Mesenchymal stem cell (in vitro differentiated cells and primary cell): ENCODE results near the gene EPO.

ENCODE experiments used
- DNase-seq: peaks from one replicate; pipeline ENCODE4 v3.0.0-alpha.2; 2013
- H2AFZ ChIP-seq: one replicate; pipeline ENCODE4 v1.6.1; 2013; ENCODE audit warnings: low read depth, mild to moderate bottlenecking, control low read depth, inconsistent platforms, low read length, moderate library complexity
- H2AK5ac ChIP-seq: 2 replicates; pipeline ENCODE4 v1.6.1; 2013; ENCODE audit warnings: low read length, moderate library complexity, mild to moderate bottlenecking, inconsistent platforms; ENCODE audit not compliant: severe bottlenecking
- H2BK120ac ChIP-seq: one replicate; pipeline ENCODE4 v1.6.1; 2013; ENCODE audit warnings: low read depth, mild to moderate bottlenecking, inconsistent platforms, low read length, moderate library complexity
- H2BK12ac ChIP-seq, 2 experiments: one replicate each; pipeline ENCODE4 v1.6.1; 2013; ENCODE audit warnings: inconsistent platforms in 2 of 2, low read length in 2 of 2, mild to moderate bottlenecking in 2 of 2, moderate library complexity in 2 of 2, control low read depth in 1 of 2
- H2BK15ac ChIP-seq: one replicate; pipeline ENCODE4 v1.6.1; 2013; ENCODE audit warnings: mild to moderate bottlenecking, low read depth, inconsistent platforms; ENCODE audit not compliant: poor library complexity, severe bottlenecking
- H2BK5ac ChIP-seq: 2 replicates; pipeline ENCODE4 v1.6.1; 2013; ENCODE audit warnings: low read depth, mild to moderate bottlenecking, low read length, control low read depth, inconsistent platforms; ENCODE audit not compliant: poor library complexity, severe bottlenecking
- H3K14ac ChIP-seq, 2 experiments: one replicate each; pipeline ENCODE4 v1.6.1; 2013; ENCODE audit warnings: inconsistent platforms in 2 of 2, low read length in 2 of 2, control low read depth in 1 of 2, mild to moderate bottlenecking in 1 of 2, moderate library complexity in 1 of 2
- H3K18ac ChIP-seq, 2 experiments: one replicate each; pipeline ENCODE4 v1.6.1; 2013; ENCODE audit warnings: inconsistent platforms in 2 of 2, low read length in 2 of 2, control low read depth in 1 of 2, low read depth in 1 of 2, mild to moderate bottlenecking in 1 of 2
- H3K23ac ChIP-seq, 2 experiments: one replicate each; pipeline ENCODE4 v1.6.1; 2013; ENCODE audit warnings: inconsistent platforms in 2 of 2, low read length in 2 of 2, mild to moderate bottlenecking in 2 of 2, moderate library complexity in 2 of 2, control low read depth in 1 of 2
- H3K27ac ChIP-seq: 2 replicates; pipeline ENCODE4 v1.5.1; 2013; ENCODE audit warnings: mild to moderate bottlenecking, moderate library complexity, low read length, control low read depth, inconsistent platforms; ENCODE audit not compliant: poor library complexity, severe bottlenecking
- H3K27me3 ChIP-seq, 2 experiments: 2 replicates each; pipeline versions ENCODE4 v1.6.1 to v1.7.0; 2013; ENCODE audit warnings: low read length in 2 of 2, mild to moderate bottlenecking in 2 of 2, moderate library complexity in 2 of 2, control low read depth in 1 of 2, inconsistent platforms in 1 of 2; ENCODE audit not compliant: control insufficient read depth in 1 of 2, insufficient read depth in 1 of 2
- H3K36me3 ChIP-seq, 2 experiments: 2 replicates each; pipeline versions ENCODE4 v1.6.1 to v1.7.0; 2013; ENCODE audit warnings: low read length in 2 of 2, control low read depth in 1 of 2, inconsistent platforms in 1 of 2, low read depth in 1 of 2, mild to moderate bottlenecking in 1 of 2; ENCODE audit not compliant: insufficient read depth in 2 of 2, control insufficient read depth in 1 of 2
- H3K4ac ChIP-seq, 2 experiments: one replicate each; pipeline ENCODE4 v1.6.1; 2013; ENCODE audit warnings: inconsistent platforms in 2 of 2, low read length in 2 of 2, mild to moderate bottlenecking in 2 of 2, moderate library complexity in 2 of 2, control low read depth in 1 of 2, low read depth in 1 of 2
- H3K4me1 ChIP-seq: 2 replicates; pipeline ENCODE4 v1.6.1; 2013; ENCODE audit warnings: low read depth, low read length, control low read depth; ENCODE audit not compliant: control insufficient read depth, insufficient read depth
- H3K4me2 ChIP-seq: 2 replicates; pipeline ENCODE4 v1.6.1; 2013; ENCODE audit warnings: low read length, mild to moderate bottlenecking, inconsistent platforms; ENCODE audit not compliant: poor library complexity, severe bottlenecking
- H3K4me3 ChIP-seq, 2 experiments: 2 replicates each; pipeline versions ENCODE4 v1.5.1 to v1.7.0; 2013; ENCODE audit warnings: low read length in 2 of 2, mild to moderate bottlenecking in 2 of 2, control low read depth in 1 of 2, low read depth in 1 of 2; ENCODE audit not compliant: insufficient read depth in 1 of 2
- H3K79me1 ChIP-seq: replicated peaks from 2 replicates; pipeline ENCODE4 v1.6.1; 2013; ENCODE audit warnings: mild to moderate bottlenecking, control low read depth, low read length, inconsistent platforms; ENCODE audit not compliant: poor library complexity, severe bottlenecking
- H3K9ac ChIP-seq: 2 replicates; pipeline ENCODE4 v1.7.0; 2013; ENCODE audit warnings: mild to moderate bottlenecking, low read length, moderate library complexity
- H3K9me3 ChIP-seq: 2 replicates; pipeline ENCODE4 v1.7.0; 2013; ENCODE audit warnings: mild to moderate bottlenecking, low read length; ENCODE audit not compliant: control insufficient read depth
- H4K8ac ChIP-seq: one replicate; pipeline ENCODE4 v1.6.1; 2013; ENCODE audit warnings: inconsistent platforms, mild to moderate bottlenecking, low read length, moderate library complexity
- H4K91ac ChIP-seq: one replicate; pipeline ENCODE4 v1.6.1; 2013; ENCODE audit warnings: mild to moderate bottlenecking, low read length, inconsistent platforms
- WGBS: methylation state at CpG from one replicate; pipeline ENCODE4 v1.1.7; 2013; ENCODE audit warnings: mixed read lengths; 5-methylcytosine and 5-hydroxymethylcytosine counted together

Gene EPO

DNA sequence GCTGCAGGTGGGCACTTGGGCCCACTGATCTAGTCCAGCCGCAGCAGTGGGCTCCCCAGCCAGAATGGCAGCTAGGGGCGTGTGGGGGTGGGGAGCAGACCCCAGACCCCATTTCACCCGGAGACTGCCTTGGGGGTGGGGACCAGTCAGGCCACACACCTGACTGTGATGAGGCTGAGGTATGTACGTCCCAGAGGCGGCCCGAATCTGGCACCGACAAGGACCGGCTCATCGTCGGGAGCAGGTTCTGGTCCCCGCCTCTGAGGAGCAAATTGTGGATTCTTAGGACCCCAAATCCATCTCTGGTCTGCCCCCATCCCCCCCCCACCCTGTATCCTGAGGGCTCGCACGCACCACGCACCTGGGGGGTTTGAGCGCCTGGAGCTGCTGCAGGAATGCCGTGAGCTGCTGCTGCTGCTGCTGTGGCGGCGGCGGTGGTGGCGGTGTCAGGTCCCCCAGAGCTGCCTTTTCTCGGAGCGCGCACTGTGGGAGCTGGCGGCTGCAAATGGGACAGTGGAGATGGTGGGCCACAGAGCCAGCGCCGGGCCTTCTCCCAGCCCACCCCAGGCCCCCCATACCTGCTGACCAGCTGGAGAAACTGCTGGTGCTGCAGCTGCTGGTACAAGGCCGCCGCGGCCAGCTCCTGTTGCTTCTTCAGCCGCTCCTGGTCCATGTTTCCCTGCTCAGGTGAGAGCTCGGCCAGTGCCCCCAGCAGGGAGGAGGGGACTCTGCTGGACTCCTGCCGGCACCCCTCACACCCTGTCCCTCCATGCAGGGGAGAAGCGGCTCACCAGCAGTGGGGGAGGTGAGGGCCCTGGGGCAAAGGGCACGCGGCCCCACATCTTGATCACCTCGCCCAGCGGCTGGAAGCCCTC is 36.4 kb upstream of the EPO start:
- no peak overlapping the region for H3K4me2 ChIP-seq
- WGBS, result 95% methylated on average over 35 of the region's 37 CpGs
- no peak overlapping the region for H2BK120ac ChIP-seq
- H3K27me3 ChIP-seq, result no peaks in the 10 kb centered on the region
- H2BK15ac ChIP-seq, result no peak overlapping the region
- no peak overlapping the region for H3K23ac ChIP-seq
- H3K14ac ChIP-seq, result no peak overlapping the region
- H3K36me3 ChIP-seq, result peaks cover 89 to 97% of the 10 kb centered on the region in 2 experiments
- H4K91ac ChIP-seq, result no peak overlapping the region
- H4K8ac ChIP-seq, result no peak overlapping the region
- H2AFZ ChIP-seq, result no peak overlapping the region
- no peak overlapping the region for H3K9ac ChIP-seq
- no peak overlapping the region for H3K18ac ChIP-seq
- H3K9me3 ChIP-seq, result no peaks in the 10 kb centered on the region
- no peak overlapping the region for H2AK5ac ChIP-seq
- no peak for DNase-seq
- no peak overlapping the region for H3K4ac ChIP-seq
- H2BK12ac ChIP-seq, result no peak overlapping the region
- peaks cover 22% of the 10 kb centered on the region for H3K4me1 ChIP-seq
- H3K27ac ChIP-seq, result no peak overlapping the region
- H3K4me3 ChIP-seq, result no peak overlapping the region
- no peak overlapping the region for H2BK5ac ChIP-seq
- peaks cover 34% of the 10 kb centered on the region for H3K79me1 ChIP-seq

GRCh38 chr7:100684534-100685042 is 35.7 kb upstream of the EPO start:
- H3K4me3 ChIP-seq, result no peak overlapping the region
- peaks cover 25% of the 10 kb centered on the region for H3K4me1 ChIP-seq
- no peak overlapping the region for H2BK5ac ChIP-seq
- no peak overlapping the region for H2BK15ac ChIP-seq
- no peak overlapping the region for H3K14ac ChIP-seq
- no peak overlapping the region for H3K18ac ChIP-seq
- H2BK120ac ChIP-seq, result no peak overlapping the region
- H3K23ac ChIP-seq, result no peak overlapping the region
- H3K9me3 ChIP-seq, result no peaks in the 10 kb centered on the region
- H2AK5ac ChIP-seq, result no peak overlapping the region
- no peak overlapping the region for H3K4me2 ChIP-seq
- no peak overlapping the region for H2BK12ac ChIP-seq
- 93% methylated on average over 15 of the region's 16 CpGs for WGBS
- H4K91ac ChIP-seq, result no peak overlapping the region
- no peaks in the 10 kb centered on the region for H3K27me3 ChIP-seq
- no peak for DNase-seq
- no peak overlapping the region for H4K8ac ChIP-seq
- no peak overlapping the region for H2AFZ ChIP-seq
- H3K4ac ChIP-seq, result no peak overlapping the region
- no peak overlapping the region for H3K9ac ChIP-seq
- H3K36me3 ChIP-seq, result peaks cover 89 to 97% of the 10 kb centered on the region in 2 experiments
- peaks cover 35% of the 10 kb centered on the region for H3K79me1 ChIP-seq
- no peak overlapping the region for H3K27ac ChIP-seq

DNA sequence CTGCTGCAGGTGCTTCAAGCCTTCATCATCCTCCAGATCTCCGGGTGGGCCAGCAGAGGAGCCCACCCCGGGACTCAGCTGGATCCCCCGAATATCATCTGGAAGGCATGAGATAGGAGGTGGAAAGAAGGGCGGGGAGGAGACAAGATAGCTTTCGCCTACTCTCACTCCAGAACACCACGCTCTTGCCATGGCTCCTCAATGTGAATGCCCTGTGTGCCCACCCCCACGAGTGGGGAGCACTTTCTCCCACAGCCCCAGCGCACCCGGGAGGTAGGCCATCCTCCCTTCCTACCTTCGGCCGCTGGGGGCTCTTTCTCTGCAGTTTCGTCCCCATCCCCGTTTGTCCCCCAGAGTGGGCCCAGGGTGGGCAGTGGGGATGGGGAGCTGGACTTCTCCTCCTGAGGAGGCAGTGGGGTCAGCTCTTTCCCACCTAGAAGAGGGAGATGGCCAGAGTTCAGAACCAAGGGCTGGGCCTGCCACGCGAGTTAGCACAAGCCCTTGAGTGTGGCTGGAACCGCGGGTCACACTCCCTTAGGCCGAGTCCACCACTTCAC is 35.1 kb upstream of the EPO start:
- no peak overlapping the region for H2BK120ac ChIP-seq
- DNase-seq, result no peak
- H3K4me1 ChIP-seq, result peaks cover 25% of the 10 kb centered on the region
- no peak overlapping the region for H2BK12ac ChIP-seq
- H3K27ac ChIP-seq, result no peak overlapping the region
- no peak overlapping the region for H3K4me2 ChIP-seq
- no peaks in the 10 kb centered on the region for H3K27me3 ChIP-seq
- peaks cover 35% of the 10 kb centered on the region for H3K79me1 ChIP-seq
- no peak overlapping the region for H4K91ac ChIP-seq
- WGBS, result 92% methylated on average over 17 of the region's 18 CpGs
- no peak overlapping the region for H3K4me3 ChIP-seq
- no peak overlapping the region for H4K8ac ChIP-seq
- H2BK5ac ChIP-seq, result no peak overlapping the region
- H3K18ac ChIP-seq, result no peak overlapping the region
- H3K9ac ChIP-seq, result no peak overlapping the region
- H2AFZ ChIP-seq, result no peak overlapping the region
- H3K9me3 ChIP-seq, result no peaks in the 10 kb centered on the region
- no peak overlapping the region for H3K4ac ChIP-seq
- no peak overlapping the region for H2AK5ac ChIP-seq
- no peak overlapping the region for H2BK15ac ChIP-seq
- no peak overlapping the region for H3K23ac ChIP-seq
- H3K36me3 ChIP-seq, result peaks cover 85 to 94% of the 10 kb centered on the region in 2 experiments
- H3K14ac ChIP-seq, result no peak overlapping the region

GRCh38 chr7:100685631-100686145 is 34.6 kb upstream of the EPO start:
- Histone ChIP-seq H3K23ac (no peak overlapping the region), H2BK12ac (no peak overlapping the region), H2BK5ac (no peak overlapping the region), H4K91ac (no peak overlapping the region), H3K4me2 (no peak overlapping the region), H2BK120ac (no peak overlapping the region), H3K79me1 (peaks cover 36% of the 10 kb centered on the region), H3K9me3 (no peaks in the 10 kb centered on the region), H3K36me3 (peaks cover 82 to 89% of the 10 kb centered on the region in 2 experiments), H4K8ac (no peak overlapping the region), H3K27ac (no peak overlapping the region), H2AK5ac (no peak overlapping the region), H2AFZ (no peak overlapping the region), H3K9ac (no peak overlapping the region), H3K4me1 (peaks cover 25% of the 10 kb centered on the region), H3K4me3 (no peak overlapping the region), H3K14ac (no peak overlapping the region), H3K18ac (no peak overlapping the region), H2BK15ac (no peak overlapping the region), H3K27me3 (no peaks in the 10 kb centered on the region), H3K4ac (no peak overlapping the region)
- WGBS, result 92% methylated on average over 12 of the region's 17 CpGs
- DNase-seq, result no peak
